HepG2 (cell line): ENCODE measurements around the gene NFYC. TPM values are rescaled to one million over a fixed set of nuclear protein-coding genes. Genes with fewer than 3 reads are reported as not detected.

ENCODE experiments used
- ATAC-seq: fragments of 200-7000 bp; cut with Tn5 transposase; 3 replicates; pipeline ENCODE4 v1.9.1; 2020; ENCODE audit warnings: mild to moderate bottlenecking, moderate library complexity
- BruUV-seq: library from RNA; stranded (reverse); fragments of 400-500 nt; replicated peaks from 2 replicates; lab custom pipeline; 2021; lab: Mats Ljungman, UMichigan
- CTCF ChIA-PET: fragments of 300-600 bp; formaldehyde crosslinking; extraction: SDS; loops from one replicate; lab custom pipeline; 2021; ENCODE audit warnings: low total read pairs, inconsistent platforms, low intra/inter-chr PET ratio; lab: Yijun Ruan, JAX
- POLR2A ChIA-PET: fragments of 350-600 bp; sonication (Branson Sonifier 250); formaldehyde crosslinking; loops from one replicate; lab custom pipeline; 2020; ENCODE audit warnings: antibody characterized with exemption, inconsistent platforms; lab: Yijun Ruan, JAX
- DNase-seq: peaks from one replicate; pipeline ENCODE4 v3.0.0-alpha.2; 2015; ENCODE audit warnings: low spot score
- FAIRE-seq: peaks from 3 replicates; lab custom pipeline; 2011; peaks lifted over from hg19 to GRCh38; lab: Jason Lieb, UNC
- H2AFZ ChIP-seq: one replicate; pipeline ENCODE4 v1.6.1; 2011; ENCODE audit warnings: low read length, inconsistent platforms
- H3K27ac ChIP-seq: fragments of 300-600 bp; 3 replicates; pipeline ENCODE4 v1.8.0; 2011; ENCODE audit warnings: mixed run types, mild to moderate bottlenecking, mixed read lengths, low read length, inconsistent platforms; ENCODE audit not compliant: insufficient read depth; ENCODE audit errors: extremely low read length
- H3K27me3 ChIP-seq, 2 experiments: fragments of 200-600 bp in 1 of 2; 2 replicates in 1 of 2; 3 replicates in 1 of 2; pipeline versions ENCODE4 v1.6.0 to v1.8.0; 2011; ENCODE audit warnings: low read length in 2 of 2, mild to moderate bottlenecking in 2 of 2, moderate library complexity in 2 of 2, inconsistent platforms in 1 of 2; ENCODE audit not compliant: insufficient read depth in 2 of 2, control insufficient read depth in 1 of 2
- H3K36me3 ChIP-seq, 2 experiments: fragments of 200-600 bp in 1 of 2; replicated peaks in 1 of 2; 2 replicates in 1 of 2; 3 replicates in 1 of 2; pipeline versions ENCODE4 v1.5.1 to v1.8.0; 2011; ENCODE audit warnings: low read length in 2 of 2, inconsistent platforms in 1 of 2; ENCODE audit not compliant: insufficient read depth in 2 of 2, control insufficient read depth in 1 of 2
- H3K4me1 ChIP-seq: 2 replicates; pipeline ENCODE4 v1.5.1; 2012; ENCODE audit warnings: low read length, inconsistent platforms; ENCODE audit not compliant: insufficient read depth
- H3K4me2 ChIP-seq: 2 replicates; pipeline ENCODE4 v1.6.0; 2011; ENCODE audit warnings: low read depth, low read length, inconsistent platforms
- H3K4me3 ChIP-seq, 3 experiments: fragments of 200-600 bp in 1 of 3; sonication (generic), shearing (Covaris generic) in 1 of 3; replicated peaks in 1 of 3; 2 replicates each; pipeline ENCODE4 v1.5.1; 2011 to 2016; ENCODE audit warnings: low read length in 3 of 3, inconsistent platforms in 2 of 3, low read depth in 2 of 3, mild to moderate bottlenecking in 2 of 3, control low read depth in 1 of 3, mixed read lengths in 1 of 3; ENCODE audit not compliant: insufficient read depth in 1 of 3
- H3K79me2 ChIP-seq: one replicate; pipeline ENCODE4 v1.6.1; 2011; ENCODE audit warnings: low read length, inconsistent platforms; ENCODE audit not compliant: insufficient read depth
- H3K9ac ChIP-seq: 2 replicates; pipeline ENCODE4 v1.6.0; 2011; ENCODE audit warnings: mild to moderate bottlenecking, low read depth, low read length, inconsistent platforms; ENCODE audit not compliant: insufficient read depth
- H3K9me3 ChIP-seq: 2 replicates; pipeline ENCODE4 v1.5.1; 2012; ENCODE audit warnings: mild to moderate bottlenecking, low read length
- H4K20me1 ChIP-seq: 2 replicates; pipeline ENCODE4 v1.6.0; 2011; ENCODE audit warnings: inconsistent platforms, mild to moderate bottlenecking, low read length, moderate library complexity; ENCODE audit not compliant: insufficient read depth
- DRAP1 ChIP-seq: IDR thresholded peaks from 2 replicates; pipeline ENCODE4 v1.6.1; 2016; ENCODE audit warnings: missing genetic modification reagents, missing compliant biosample characterization
- MAZ ChIP-seq, 2 experiments: sonication (generic) in 1 of 2; formaldehyde crosslinking in 1 of 2; IDR thresholded peaks; 2 replicates each; pipeline versions ENCODE4 v1.5.0 to v1.6.1; 2012 to 2020; ENCODE audit warnings: low read depth in 2 of 2, mild to moderate bottlenecking in 2 of 2, borderline replicate concordance in 1 of 2, improper control_type of control experiment in 1 of 2, low read length in 1 of 2, missing genetic modification reagents in 1 of 2, moderate library complexity in 1 of 2
- SALL2 ChIP-seq: sonication (generic); formaldehyde crosslinking; IDR thresholded peaks from 2 replicates; pipeline ENCODE4 v1.8.1; 2023; ENCODE audit warnings: mild to moderate bottlenecking, missing genetic modification reagents, inconsistent platforms
- ZBTB1 ChIP-seq: sonication (generic); formaldehyde crosslinking; IDR thresholded peaks from 2 replicates; pipeline ENCODE4 v1.4.0; 2020; ENCODE audit warnings: missing genetic modification reagents, borderline replicate concordance
- ZNF841 ChIP-seq: sonication (generic); formaldehyde crosslinking; IDR thresholded peaks from 2 replicates; pipeline ENCODE4 v1.8.1; 2023; ENCODE audit warnings: missing genetic modification reagents, borderline replicate concordance
- WGBS: methylation state at CpG from one replicate; pipeline ENCODE4 v1.1.6; 2017; ENCODE audit warnings: low lambda C conversion rate; 5-methylcytosine and 5-hydroxymethylcytosine counted together
- in situ Hi-C: cut with HindIII; loops from 2 replicates; pipeline ENCODE4 v1.10.0; 2017; ENCODE audit warnings: low pct_unique_long_range_greater_than_20kb; ENCODE audit not compliant: extremely low pct_ligation_motif_present
- intact Hi-C: fragments of 100-400 bp; cut with micrococcal nuclease; formaldehyde crosslinking; loops from one replicate; pipeline ENCODE4 v1.10.0; 2022; ENCODE audit not compliant: unreplicated experiment
- polyA plus RNA-seq, 8 experiments: library from polyadenylated mRNA; depleted of rRNA in 3 of 8; stranded (reverse) in 7 of 8; unstranded in 1 of 8; fragments of >200 nt; fragmentation: Illumina TruSeq in 4 of 8; extraction: Trizol in 4 of 8; gene quantifications; 2 replicates each; pipeline versions ENCODE4 v1.2.1 to v1.2.3, GENCODE V29; 2011 to 2016; ENCODE audit warnings: low read depth in 4 of 8, missing spikeins in 1 of 8, mixed read lengths in 1 of 8; ENCODE audit not compliant: insufficient read depth in 1 of 8
- total RNA-seq, 5 experiments: library from RNA; depleted of rRNA; stranded (reverse); fragments of >200 nt; fragmentation: Illumina TruSeq; extraction: Trizol; gene quantifications; 2 replicates each; pipeline ENCODE4 v1.2.3, GENCODE V29; 2016; ENCODE audit warnings: low read depth in 1 of 5

Gene NFYC
- total and polyA plus RNA-seq, 2 of the 13 experiments (the other 11 are each of a cell fraction or from before 2014, with no cell fraction given), result 33.9 to 73.7 TPM

- TF ChIP-seq DRAP1 (CRISPR knock-in tag) (peak; percentile 71), ZNF841 (CRISPR knock-in tag) (no peak; the same call in 1 of the 2 replicates), ZBTB1 (CRISPR knock-in tag) (no peak)
Observed at GRCh38 chr1:40691538-40692428, at the start of gene NFYC (continued).

DNA sequence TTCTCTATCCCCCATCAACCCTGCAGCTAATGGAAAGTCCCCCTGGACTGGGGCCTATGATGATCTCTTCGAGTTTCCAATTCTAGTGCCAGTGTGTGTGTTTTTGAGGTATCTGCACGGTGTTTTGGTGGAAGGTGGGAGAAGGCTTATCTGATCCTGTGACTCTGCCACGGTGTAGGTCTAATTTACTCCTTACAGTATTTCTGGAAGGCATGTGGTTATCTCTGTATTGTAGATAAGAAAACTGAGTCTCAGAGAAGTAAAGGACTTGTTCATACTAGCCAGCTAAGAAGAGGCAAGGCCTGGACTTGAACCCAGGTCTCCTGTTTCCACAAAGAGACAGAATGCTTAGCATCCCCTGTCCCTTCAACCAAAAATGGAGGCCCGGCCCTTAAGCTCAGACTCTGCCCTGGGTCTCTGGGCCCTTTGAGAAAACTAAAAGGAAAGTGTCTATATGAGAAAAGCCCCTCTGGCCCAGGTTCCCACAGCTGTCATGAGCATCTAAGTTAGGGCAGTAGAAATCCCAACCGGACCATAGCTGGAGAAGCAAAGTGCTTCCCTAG, 46.3 kb upstream of the NFYC start:
- no peak overlapping the region for H3K4me2 ChIP-seq
- H3K9ac ChIP-seq, result no peak overlapping the region
- peaks cover 22% of the 10 kb centered on the region for H3K4me1 ChIP-seq
- DNase-seq (no peak), ATAC-seq (no peak), FAIRE-seq (no peak)
- H3K4me3 ChIP-seq, result no peak overlapping the region
- no peaks in the 10 kb centered on the region for H3K9me3 ChIP-seq
- ChIA-PET POLR2A (no interaction called here), CTCF (no interaction called here)
- in situ Hi-C loops, result no loop called here
- intact Hi-C loops, result no loop called here
- no peaks in the 10 kb centered on the region for H4K20me1 ChIP-seq
- WGBS, result 73% methylated on average over 5 of the region's 5 CpGs
- no peaks in the 10 kb centered on the region for H3K27me3 ChIP-seq
- TF ChIP-seq MAZ (IDR thresholded peaks at IDR 0.05; ENCODE audit: borderline replicate concordance, low read depth, low read length) (no peak), MAZ (CRISPR knock-in tag; IDR thresholded peaks at IDR 0.05; ENCODE audit: low read depth) (no peak), SALL2 (CRISPR knock-in tag) (no peak)
- BruUV-seq, result no TSS peak
- no peaks in the 10 kb centered on the region for H3K79me2 ChIP-seq
- H3K36me3 ChIP-seq, result no peaks in the 10 kb centered on the region; a peak in 1 of 5 replicates
- H3K27ac ChIP-seq, result no peak overlapping the region
- H2AFZ ChIP-seq, result no peak overlapping the region
